ENCODE data around the gene MYRF.

The MYRF gene

GRCh38 chr11:61718621-61719302 lies 33.7 kb upstream of the MYRF start:
- DNase-seq (ENCODE audit: low read depth in 4 of 4, low spot score in 1 of 4) = no peak

GRCh38 chr11:61719978-61720377 lies 32.5 kb upstream of the MYRF start:
- no peak for DNase-seq (ENCODE audit: low read depth in 4 of 4, low spot score in 1 of 4)

- DNase-seq (ENCODE audit: low read depth in 4 of 4, low spot score in 1 of 4) = no peak
These were observed 31.8 kb upstream of the MYRF start for GRCh38 chr11:61720597-61720996.

GRCh38 chr11:61724437-61724836 lies 28.0 kb upstream of the MYRF start:
- DNase-seq (ENCODE audit: low read depth in 4 of 4, low spot score in 1 of 4) = no peak

- no peak for DNase-seq (ENCODE audit: low read depth in 4 of 4, low spot score in 1 of 4)
These were observed 26.6 kb upstream of the MYRF start for GRCh38 chr11:61725781-61726231.

GRCh38 chr11:61726775-61727174 lies 25.7 kb upstream of the MYRF start:
- no peak for DNase-seq (ENCODE audit: low read depth in 4 of 4, low spot score in 1 of 4)

- no peak for DNase-seq (ENCODE audit: low read depth in 4 of 4, low spot score in 1 of 4)
These were observed 25.0 kb upstream of the MYRF start for GRCh38 chr11:61727401-61727811.

GRCh38 chr11:61728066-61728939 lies 24.1 kb upstream of the MYRF start:
- no peak for DNase-seq (ENCODE audit: low read depth in 4 of 4, low spot score in 1 of 4)

- DNase-seq (ENCODE audit: low read depth in 4 of 4, low spot score in 1 of 4) = no peak
These were observed 23.6 kb upstream of the MYRF start for GRCh38 chr11:61728940-61729219.

GRCh38 chr11:61730240-61730994 lies 22.0 kb upstream of the MYRF start:
- no peak for DNase-seq (ENCODE audit: low read depth in 4 of 4, low spot score in 1 of 4)

GRCh38 chr11:61731211-61731951 lies 21.1 kb upstream of the MYRF start:
- no peak for DNase-seq (ENCODE audit: low read depth in 4 of 4, low spot score in 1 of 4)

GRCh38 chr11:61731952-61732675 lies 20.3 kb upstream of the MYRF start:
- no peak for DNase-seq (ENCODE audit: low read depth in 4 of 4, low spot score in 1 of 4)

- no peak for DNase-seq (ENCODE audit: low read depth in 4 of 4, low spot score in 1 of 4)
These were observed 19.7 kb upstream of the MYRF start for GRCh38 chr11:61732705-61733104.

GRCh38 chr11:61733120-61733978 lies 19.1 kb upstream of the MYRF start:
- peak; percentile 64 to 73 (median 70) for DNase-seq (ENCODE audit: low read depth in 4 of 4, low spot score in 1 of 4)

- DNase-seq (ENCODE audit: low read depth in 4 of 4, low spot score in 1 of 4) = no peak
These were observed 17.7 kb upstream of the MYRF start for GRCh38 chr11:61734767-61735166.

GRCh38 chr11:61735391-61735790 lies 17.0 kb upstream of the MYRF start:
- no peak for DNase-seq (ENCODE audit: low read depth in 4 of 4, low spot score in 1 of 4)

GRCh38 chr11:61736310-61736709 lies 16.1 kb upstream of the MYRF start:
- no peak for DNase-seq (ENCODE audit: low read depth in 4 of 4, low spot score in 1 of 4)

GRCh38 chr11:61737131-61737530 lies 15.3 kb upstream of the MYRF start:
- no peak for DNase-seq (ENCODE audit: low read depth in 4 of 4, low spot score in 1 of 4)

- no peak for DNase-seq (ENCODE audit: low read depth in 4 of 4, low spot score in 1 of 4)
These were observed 14.6 kb upstream of the MYRF start for GRCh38 chr11:61737636-61738386.
